GM18909 (cell line): ENCODE results near the gene MPL.

Experiments used
- ATAC-seq: cut with Tn5 transposase; IDR thresholded peaks from one replicate; pipeline ENCODE4 v1.9.1; 2021; ENCODE audit warnings: mild to moderate bottlenecking; ENCODE audit not compliant: unreplicated experiment, poor library complexity

Gene MPL

DNA sequence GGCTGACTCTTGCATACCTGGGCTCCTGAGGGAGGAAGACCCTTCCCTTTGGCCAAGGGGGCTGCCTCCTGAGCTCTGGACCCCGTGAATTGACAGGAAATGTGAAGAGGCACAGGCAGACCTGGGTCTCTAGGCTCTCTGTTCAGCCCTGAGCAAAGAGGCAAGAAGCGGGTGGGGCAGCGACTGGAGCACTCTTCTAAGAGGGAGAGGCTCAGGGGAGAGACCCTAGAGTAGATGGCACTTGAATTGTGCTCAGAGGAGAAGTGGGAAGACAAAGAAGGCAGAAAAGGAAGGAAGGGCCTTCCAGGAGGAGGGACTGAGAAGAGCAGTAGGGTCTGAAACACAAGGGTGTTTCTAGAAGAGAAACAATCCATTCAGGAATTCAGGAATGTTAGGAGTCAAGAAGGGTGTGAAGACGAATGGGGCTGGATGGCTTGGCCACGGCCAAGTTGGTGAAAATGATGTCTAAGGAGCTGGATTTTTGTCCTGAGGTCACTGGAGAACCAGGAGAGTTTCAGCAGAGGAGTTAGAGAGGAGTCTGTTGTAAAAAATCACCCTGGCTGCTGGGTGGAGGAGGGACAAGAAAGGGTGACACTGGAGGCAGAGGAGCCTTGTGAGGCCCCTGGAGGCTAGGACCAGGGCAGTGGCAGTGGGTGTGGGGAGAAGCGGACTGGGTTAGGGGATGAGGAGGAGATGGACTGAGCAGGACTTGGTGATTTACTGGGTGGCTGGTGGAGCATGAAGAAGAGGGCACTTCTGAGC is 31.5 kb upstream of the MPL start:
- no peak for ATAC-seq

DNA sequence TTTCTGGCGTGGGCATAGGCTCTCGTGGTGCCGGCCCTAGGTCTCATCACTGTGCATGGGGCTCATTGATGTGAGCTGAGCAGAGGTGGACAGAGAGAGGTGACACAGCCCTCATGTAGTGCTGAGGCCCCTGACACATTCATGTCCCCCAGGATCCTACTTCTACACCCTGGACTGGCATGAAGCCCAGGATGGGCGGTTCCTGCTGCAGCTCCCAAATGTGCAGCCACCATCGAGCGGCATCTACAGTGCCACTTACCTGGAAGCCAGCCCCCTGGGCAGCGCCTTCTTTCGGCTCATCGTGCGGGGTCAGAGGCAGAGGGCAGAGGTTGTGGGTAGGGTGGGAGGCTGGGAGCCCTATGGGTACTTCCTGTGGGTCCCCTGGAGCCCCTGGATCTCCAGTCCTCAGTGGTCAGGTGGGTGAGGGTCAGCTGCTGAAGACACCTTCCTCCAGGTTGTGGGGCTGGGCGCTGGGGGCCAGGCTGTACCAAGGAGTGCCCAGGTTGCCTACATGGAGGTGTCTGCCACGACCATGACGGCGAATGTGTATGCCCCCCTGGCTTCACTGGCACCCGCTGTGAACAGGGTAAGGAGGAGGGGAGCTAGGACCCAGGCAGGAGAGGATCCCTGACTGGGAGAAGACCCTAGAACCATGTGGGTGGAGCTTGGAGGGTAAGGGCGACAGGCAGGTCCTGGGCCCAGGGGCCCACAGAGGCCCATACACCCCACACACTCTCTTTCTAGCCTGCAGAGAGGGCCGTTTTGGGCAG is 30.7 kb upstream of the MPL start:
- no peak for ATAC-seq

DNA sequence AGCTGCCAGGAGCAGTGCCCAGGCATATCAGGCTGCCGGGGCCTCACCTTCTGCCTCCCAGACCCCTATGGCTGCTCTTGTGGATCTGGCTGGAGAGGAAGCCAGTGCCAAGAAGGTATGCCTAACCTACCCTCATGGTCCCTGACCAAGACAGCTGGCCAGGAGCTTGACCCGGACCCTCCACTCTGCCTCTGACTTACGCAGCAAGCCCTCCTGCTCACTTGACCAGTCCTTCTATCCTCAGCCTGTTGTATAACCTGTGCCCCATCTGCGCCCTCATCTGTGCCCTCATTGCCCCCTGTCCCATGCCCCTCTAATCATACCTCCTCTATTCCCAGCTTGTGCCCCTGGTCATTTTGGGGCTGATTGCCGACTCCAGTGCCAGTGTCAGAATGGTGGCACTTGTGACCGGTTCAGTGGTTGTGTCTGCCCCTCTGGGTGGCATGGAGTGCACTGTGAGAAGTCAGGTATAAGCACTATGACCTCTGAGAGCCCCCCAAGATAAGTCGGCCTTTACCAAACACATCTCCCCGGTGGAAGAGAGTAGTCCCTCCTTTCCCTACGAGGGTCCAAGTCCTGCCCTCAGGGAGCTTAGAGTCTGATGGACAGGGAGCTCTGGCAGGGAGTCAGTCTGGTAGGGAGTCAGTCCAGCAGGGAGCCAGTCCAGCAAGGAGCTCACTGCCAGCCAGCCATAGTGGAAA is 30.0 kb upstream of the MPL start:
- ATAC-seq: no peak

DNA sequence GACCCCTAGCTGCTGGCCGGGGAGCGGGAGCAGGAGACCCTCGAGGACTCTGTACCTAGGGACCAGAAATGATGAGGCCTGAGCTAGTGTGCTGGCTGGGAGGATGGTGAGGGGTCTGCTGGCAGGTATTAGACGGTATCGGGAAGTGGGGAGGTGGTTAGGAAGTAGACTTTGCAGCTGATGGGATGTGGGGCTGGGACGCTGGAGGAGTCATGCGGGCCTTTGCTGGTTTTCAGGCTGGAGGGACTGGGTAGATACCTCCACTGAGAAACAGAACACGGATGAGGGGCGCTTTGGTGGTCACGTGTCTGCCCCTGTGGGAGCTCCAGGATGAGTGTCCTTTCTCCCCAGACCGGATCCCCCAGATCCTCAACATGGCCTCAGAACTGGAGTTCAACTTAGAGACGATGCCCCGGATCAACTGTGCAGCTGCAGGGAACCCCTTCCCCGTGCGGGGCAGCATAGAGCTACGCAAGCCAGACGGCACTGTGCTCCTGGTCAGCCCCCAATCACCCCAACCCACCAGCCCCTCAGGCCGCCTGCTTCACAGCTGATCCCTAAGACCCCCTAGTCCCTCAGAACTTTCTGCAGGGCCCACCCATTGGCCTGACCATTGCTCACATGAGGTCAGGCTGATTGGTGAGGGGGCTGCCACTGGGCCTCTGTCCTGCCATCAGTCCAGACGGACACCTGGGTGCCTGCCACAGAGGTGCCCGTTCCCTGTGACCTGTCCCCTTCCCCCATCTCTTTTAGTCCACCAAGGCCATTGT is 28.8 kb upstream of the MPL start:
- ATAC-seq: no peak

GRCh38 chr1:43309405-43310025 is 28.1 kb upstream of the MPL start:
- no peak for ATAC-seq

GRCh38 chr1:43311521-43311920 is 26.1 kb upstream of the MPL start:
- ATAC-seq: no peak

- ATAC-seq: no peak
These were observed 25.4 kb upstream of the MPL start for GRCh38 chr1:43312212-43312623.

GRCh38 chr1:43312663-43313515 is 24.7 kb upstream of the MPL start:
- no peak for ATAC-seq

- no peak for ATAC-seq
These were observed 23.8 kb upstream of the MPL start for GRCh38 chr1:43313771-43314170.

- no peak for ATAC-seq
These were observed 23.4 kb upstream of the MPL start for GRCh38 chr1:43314233-43314632.

- no peak for ATAC-seq
These were observed 22.1 kb upstream of the MPL start for GRCh38 chr1:43315481-43315880.

DNA sequence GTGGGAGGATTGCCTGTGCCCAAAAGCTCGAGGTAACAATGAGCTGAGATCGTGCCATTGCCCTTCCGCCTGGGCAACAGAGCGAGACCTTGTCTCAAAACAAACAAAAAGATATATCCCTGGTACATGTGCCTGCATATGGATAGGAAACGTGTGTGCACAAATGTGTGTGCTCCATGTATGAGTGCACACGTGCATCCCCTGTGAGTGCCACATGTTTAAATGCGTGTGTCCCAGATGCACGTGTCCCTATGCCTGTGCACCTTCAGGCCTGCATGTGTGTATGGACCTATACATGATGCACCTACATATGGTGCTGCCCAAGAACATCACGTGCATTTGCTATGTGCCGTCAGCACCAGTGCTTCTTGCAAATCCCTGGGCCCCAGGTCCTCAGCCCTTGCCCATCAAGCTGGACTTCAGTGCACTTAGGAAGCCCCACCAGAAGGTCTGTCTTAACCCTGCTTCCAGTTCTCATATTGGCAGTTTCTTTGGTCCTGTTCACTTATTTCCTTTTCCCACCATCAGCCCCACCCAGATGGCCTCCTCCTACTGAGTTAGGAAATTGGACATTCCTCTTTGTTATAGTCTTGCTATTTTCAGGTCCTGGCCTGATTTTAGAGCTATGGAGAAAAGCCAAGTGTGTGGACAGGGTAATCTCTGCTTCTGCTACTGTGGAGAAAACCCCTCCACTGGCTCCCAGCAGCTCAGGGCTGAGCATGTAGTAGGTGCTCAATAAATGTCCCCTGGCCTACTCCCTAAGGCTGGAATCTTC is 21.5 kb upstream of the MPL start:
- ATAC-seq: no peak

- ATAC-seq: no peak
These were observed 20.7 kb upstream of the MPL start for GRCh38 chr1:43316738-43317520.

DNA sequence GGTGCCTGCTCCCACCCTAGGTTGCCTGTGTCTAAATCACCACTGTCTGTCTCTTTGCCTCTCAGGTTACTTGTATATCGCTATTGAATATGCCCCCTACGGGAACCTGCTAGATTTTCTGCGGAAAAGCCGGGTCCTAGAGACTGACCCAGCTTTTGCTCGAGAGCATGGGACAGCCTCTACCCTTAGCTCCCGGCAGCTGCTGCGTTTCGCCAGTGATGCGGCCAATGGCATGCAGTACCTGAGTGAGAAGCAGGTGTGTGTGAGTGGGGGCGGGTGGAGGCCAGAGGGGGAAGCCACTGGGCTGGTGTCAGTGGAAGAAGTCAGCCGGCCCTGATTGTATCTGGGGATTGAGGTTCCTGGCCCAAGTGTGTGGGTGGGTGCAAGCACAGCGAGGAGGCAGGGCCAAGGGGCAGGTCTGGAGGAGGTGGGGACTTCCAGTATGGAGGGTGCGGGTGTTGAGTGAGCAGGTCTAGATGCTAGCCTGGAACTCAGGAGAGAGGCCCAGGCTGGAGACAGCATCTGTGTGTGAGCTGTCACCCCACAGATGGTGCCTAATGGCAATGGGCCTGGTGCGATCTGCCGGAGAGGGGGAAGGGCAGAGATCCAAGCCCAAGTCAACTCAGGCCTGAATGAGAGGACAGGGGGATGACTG is 19.7 kb upstream of the MPL start:
- ATAC-seq: no peak

- ATAC-seq: no peak
These were observed 18.8 kb upstream of the MPL start for GRCh38 chr1:43318831-43319230.

GRCh38 chr1:43319288-43319687 is 18.3 kb upstream of the MPL start:
- ATAC-seq: no peak

GRCh38 chr1:43319766-43320165 is 17.9 kb upstream of the MPL start:
- ATAC-seq: no peak
